K562 (cell line): Measurements from ENCODE around the gene GRWD1. TPM values are rescaled to one million over a fixed set of nuclear protein-coding genes. Genes with fewer than 3 reads are reported as not detected.

ENCODE experiments used
- ATF6 ChIP-seq: sonication (generic); formaldehyde crosslinking; IDR thresholded peaks from 2 replicates; pipeline ENCODE4 v1.4.0; 2020; ENCODE audit warnings: mild to moderate bottlenecking, missing genetic modification reagents
- BCL6 ChIP-seq: fragments of 250-450 bp; sonication (Bioruptor Pico); IDR thresholded peaks from 2 replicates; pipeline ENCODE4 v1.4.0; 2020
- CCNT2 ChIP-seq: IDR thresholded peaks from 2 replicates; pipeline ENCODE4 v1.6.1; 2011; ENCODE audit warnings: borderline replicate concordance, low read depth, mild to moderate bottlenecking, moderate library complexity, mixed read lengths, low read length; ENCODE audit not compliant: insufficient read length; ENCODE audit errors: extremely low read depth
- CEBPB ChIP-seq: fragments of 450-650 bp; IDR thresholded peaks from 2 replicates; pipeline ENCODE4 v1.6.1; 2016; ENCODE audit warnings: missing genetic modification characterization, missing compliant biosample characterization
- ELF1 ChIP-seq: fragments of 200-800 bp; sonication (Bioruptor generic); IDR thresholded peaks from 2 replicates; pipeline ENCODE4 v1.6.1; 2016; ENCODE audit warnings: missing genetic modification characterization, missing compliant biosample characterization
- ESRRA ChIP-seq: fragments of 450-650 bp; IDR thresholded peaks from 2 replicates; pipeline ENCODE4 v1.6.1; 2014; ENCODE audit warnings: low read depth, mild to moderate bottlenecking, moderate library complexity, borderline replicate concordance
- HIVEP1 ChIP-seq: fragments of 250-450 bp; sonication (Bioruptor Pico); IDR thresholded peaks from 2 replicates; pipeline ENCODE4 v1.4.0; 2020; ENCODE audit warnings: mild to moderate bottlenecking
- KDM1A ChIP-seq, 2 experiments: fragments of 450-650 bp; IDR thresholded peaks; 2 replicates each; pipeline ENCODE4 v1.6.1; 2016; ENCODE audit warnings: mild to moderate bottlenecking in 2 of 2
- KLF10 ChIP-seq: fragments of 250-450 bp; sonication (Bioruptor Pico); IDR thresholded peaks from 2 replicates; pipeline ENCODE4 v1.6.1; 2021; ENCODE audit warnings: matching md5 sums
- NCOR1 ChIP-seq: fragments of 450-650 bp; IDR thresholded peaks from 2 replicates; pipeline ENCODE4 v1.6.1; 2016; ENCODE audit warnings: mild to moderate bottlenecking, moderate library complexity
- NFIX ChIP-seq: fragments of 250-450 bp; sonication (Bioruptor Pico); IDR thresholded peaks from 2 replicates; pipeline ENCODE4 v1.4.0; 2020; ENCODE audit warnings: low read depth, mild to moderate bottlenecking, moderate library complexity
- STAT5B ChIP-seq: fragments of 250-450 bp; sonication (Bioruptor Pico); IDR thresholded peaks from 2 replicates; pipeline ENCODE4 v1.8.0; 2021; ENCODE audit warnings: mild to moderate bottlenecking, inconsistent platforms
- TCF7 ChIP-seq: sonication (generic); IDR thresholded peaks from 2 replicates; pipeline ENCODE4 v1.6.1; 2016; ENCODE audit warnings: antibody characterized with exemption, borderline replicate concordance
- ZNF239 ChIP-seq: fragments of 250-450 bp; sonication (Bioruptor Pico); IDR thresholded peaks from 2 replicates; pipeline ENCODE4 v1.4.0; 2020; ENCODE audit warnings: mild to moderate bottlenecking
- ZNF668 ChIP-seq: fragments of 250-450 bp; sonication (Bioruptor Pico); IDR thresholded peaks from 2 replicates; pipeline ENCODE4 v1.8.0; 2022; ENCODE audit warnings: mild to moderate bottlenecking, inconsistent platforms
- ZNF766 ChIP-seq: fragments of 200-800 bp; sonication (Bioruptor generic); conservative IDR thresholded peaks from 2 replicates; pipeline ENCODE4 v1.6.1; 2016; ENCODE audit warnings: missing genetic modification characterization, missing compliant biosample characterization
- polyA plus RNA-seq, 8 experiments: library from polyadenylated mRNA; depleted of rRNA in 4 of 8; stranded (reverse) in 5 of 8; unstranded in 3 of 8; fragments of >200 nt; fragmentation: Nextera tagmentation in 2 of 8; fragmentation: Illumina TruSeq in 1 of 8; extraction: Ambion mirVana in 2 of 8; extraction: Trizol in 1 of 8; gene quantifications; 2 replicates each; pipeline versions ENCODE4 v1.2.1 to v1.2.3, GENCODE V29; 2011 to 2014; ENCODE audit warnings: inconsistent platforms in 1 of 8, missing spikeins in 1 of 8
- total RNA-seq, 7 experiments: library from RNA; depleted of rRNA in 6 of 7; stranded (reverse); fragments of >200 nt in 6 of 7; fragmentation: Illumina TruSeq in 2 of 7; extraction: Trizol in 2 of 7; gene quantifications; 2 replicates each; pipeline versions ENCODE4 v1.2.1 to v1.2.3, GENCODE V29; 2011 to 2021; ENCODE audit warnings: low replicate concordance in 1 of 7
- TF ChIP-seq, protein P1 (sequence below): sonication (generic); formaldehyde crosslinking; IDR thresholded peaks from 2 replicates; pipeline ENCODE4 v1.8.0; 2022; ENCODE audit warnings: mild to moderate bottlenecking, missing genetic modification reagents, borderline replicate concordance
- TF ChIP-seq, protein P2 (sequence below): fragments of 450-650 bp; IDR thresholded peaks from 2 replicates; pipeline ENCODE4 v1.6.1; 2018; ENCODE audit not compliant: partially characterized antibody
- TF ChIP-seq, protein P3 (sequence below): fragments of 450-650 bp; formaldehyde crosslinking; IDR thresholded peaks from 2 replicates; pipeline ENCODE4 v1.4.0; 2020; ENCODE audit warnings: mild to moderate bottlenecking, moderate library complexity

Gene GRWD1
- total and polyA plus RNA-seq, 9 of the 15 experiments (the other 6 are each of a cell fraction or from before 2014, with no cell fraction given) = 1.5 to 87.2 (median 24.5) TPM

- TF ChIP-seq ELF1 (tag) (peak; percentile 82; the same call in 1 of the 2 replicates), ATF6 (CRISPR knock-in tag) (no peak; the same call in 1 of the 2 replicates), HIVEP1 (CRISPR knock-in tag) (no peak), ZNF668 (CRISPR knock-in tag) (no peak), ZNF766 (peak; percentile 98), ESRRA (no peak), NCOR1 (no peak), STAT5B (CRISPR knock-in tag) (no peak), KLF10 (no peak), CEBPB (no peak), BCL6 (CRISPR knock-in tag) (no peak; the same call in 1 of the 2 replicates), KDM1A (IDR thresholded peaks at IDR 0.05) (no peak), ZNF239 (CRISPR knock-in tag) (no peak), TCF7 (no peak), NFIX (no peak), CCNT2 (peak; percentile 73)
- TF ChIP-seq, protein P1, sequence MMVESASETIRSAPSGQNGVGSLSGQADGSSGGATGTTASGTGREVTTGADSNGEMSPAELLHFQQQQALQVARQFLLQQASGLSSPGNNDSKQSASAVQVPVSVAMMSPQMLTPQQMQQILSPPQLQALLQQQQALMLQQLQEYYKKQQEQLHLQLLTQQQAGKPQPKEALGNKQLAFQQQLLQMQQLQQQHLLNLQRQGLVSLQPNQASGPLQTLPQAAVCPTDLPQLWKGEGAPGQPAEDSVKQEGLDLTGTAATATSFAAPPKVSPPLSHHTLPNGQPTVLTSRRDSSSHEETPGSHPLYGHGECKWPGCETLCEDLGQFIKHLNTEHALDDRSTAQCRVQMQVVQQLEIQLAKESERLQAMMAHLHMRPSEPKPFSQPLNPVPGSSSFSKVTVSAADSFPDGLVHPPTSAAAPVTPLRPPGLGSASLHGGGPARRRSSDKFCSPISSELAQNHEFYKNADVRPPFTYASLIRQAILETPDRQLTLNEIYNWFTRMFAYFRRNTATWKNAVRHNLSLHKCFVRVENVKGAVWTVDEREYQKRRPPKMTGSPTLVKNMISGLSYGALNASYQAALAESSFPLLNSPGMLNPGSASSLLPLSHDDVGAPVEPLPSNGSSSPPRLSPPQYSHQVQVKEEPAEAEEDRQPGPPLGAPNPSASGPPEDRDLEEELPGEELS (CRISPR knock-in tag) = peak; percentile 79; the same call in 1 of the 2 replicates
- TF ChIP-seq, protein P2, sequence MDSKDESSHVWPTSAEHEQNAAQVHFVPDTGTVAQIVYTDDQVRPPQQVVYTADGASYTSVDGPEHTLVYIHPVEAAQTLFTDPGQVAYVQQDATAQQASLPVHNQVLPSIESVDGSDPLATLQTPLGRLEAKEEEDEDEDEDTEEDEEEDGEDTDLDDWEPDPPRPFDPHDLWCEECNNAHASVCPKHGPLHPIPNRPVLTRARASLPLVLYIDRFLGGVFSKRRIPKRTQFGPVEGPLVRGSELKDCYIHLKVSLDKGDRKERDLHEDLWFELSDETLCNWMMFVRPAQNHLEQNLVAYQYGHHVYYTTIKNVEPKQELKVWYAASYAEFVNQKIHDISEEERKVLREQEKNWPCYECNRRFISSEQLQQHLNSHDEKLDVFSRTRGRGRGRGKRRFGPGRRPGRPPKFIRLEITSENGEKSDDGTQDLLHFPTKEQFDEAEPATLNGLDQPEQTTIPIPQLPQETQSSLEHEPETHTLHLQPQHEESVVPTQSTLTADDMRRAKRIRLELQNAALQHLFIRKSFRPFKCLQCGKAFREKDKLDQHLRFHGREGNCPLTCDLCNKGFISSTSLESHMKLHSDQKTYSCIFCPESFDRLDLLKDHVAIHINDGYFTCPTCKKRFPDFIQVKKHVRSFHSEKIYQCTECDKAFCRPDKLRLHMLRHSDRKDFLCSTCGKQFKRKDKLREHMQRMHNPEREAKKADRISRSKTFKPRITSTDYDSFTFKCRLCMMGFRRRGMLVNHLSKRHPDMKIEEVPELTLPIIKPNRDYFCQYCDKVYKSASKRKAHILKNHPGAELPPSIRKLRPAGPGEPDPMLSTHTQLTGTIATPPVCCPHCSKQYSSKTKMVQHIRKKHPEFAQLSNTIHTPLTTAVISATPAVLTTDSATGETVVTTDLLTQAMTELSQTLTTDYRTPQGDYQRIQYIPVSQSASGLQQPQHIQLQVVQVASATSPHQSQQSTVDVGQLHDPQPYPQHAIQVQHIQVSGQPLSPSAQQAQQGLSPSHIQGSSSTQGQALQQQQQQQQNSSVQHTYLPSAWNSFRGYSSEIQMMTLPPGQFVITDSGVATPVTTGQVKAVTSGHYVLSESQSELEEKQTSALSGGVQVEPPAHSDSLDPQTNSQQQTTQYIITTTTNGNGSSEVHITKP = no peak
- TF ChIP-seq, protein P3, sequence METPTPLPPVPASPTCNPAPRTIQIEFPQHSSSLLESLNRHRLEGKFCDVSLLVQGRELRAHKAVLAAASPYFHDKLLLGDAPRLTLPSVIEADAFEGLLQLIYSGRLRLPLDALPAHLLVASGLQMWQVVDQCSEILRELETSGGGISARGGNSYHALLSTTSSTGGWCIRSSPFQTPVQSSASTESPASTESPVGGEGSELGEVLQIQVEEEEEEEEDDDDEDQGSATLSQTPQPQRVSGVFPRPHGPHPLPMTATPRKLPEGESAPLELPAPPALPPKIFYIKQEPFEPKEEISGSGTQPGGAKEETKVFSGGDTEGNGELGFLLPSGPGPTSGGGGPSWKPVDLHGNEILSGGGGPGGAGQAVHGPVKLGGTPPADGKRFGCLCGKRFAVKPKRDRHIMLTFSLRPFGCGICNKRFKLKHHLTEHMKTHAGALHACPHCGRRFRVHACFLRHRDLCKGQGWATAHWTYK (CRISPR knock-in tag) = no peak; the same call in 1 of the 2 replicates
Observed at GRCh38 chr19:48398375-48399235, 47.2 kb upstream of the GRWD1 start (continued).
